ENCODE measurements around the gene PES1. TPM values are rescaled to one million over a fixed set of nuclear protein-coding genes. Genes with fewer than 3 reads are reported as not detected.
"Not testable (repeated sequence)": the region's sequence is repeated elsewhere in the genome, so short reads cannot be mapped to it uniquely, and the experiment has no call there.

The PES1 gene
- total and polyA plus RNA-seq, 8 donors, result 22.8 to 94.5 (median 47.1) TPM

- DNase-seq, result no peak
- no peaks in the 10 kb centered on the region for H3K4me1 ChIP-seq
- no peak overlapping the region for H3K4me3 ChIP-seq
- WGBS, 5 donors, result 0 to 88% (median 45%) methylated on average over 1 of the region's 1 CpG
- peaks cover 4 to 29% (median 23%) of the 10 kb centered on the region in 4 donors for H3K36me3 ChIP-seq
- no peak overlapping the region for H3K27ac ChIP-seq
- H3K9me3 ChIP-seq, result no peaks in the 10 kb centered on the region
- no peaks in the 10 kb centered on the region for H3K27me3 ChIP-seq
- no peak for TF ChIP-seq CTCF (IDR thresholded peaks at IDR 0.05)
- TF ChIP-seq POLR2A (IDR thresholded peaks at IDR 0.05), result no peak
- TF ChIP-seq EP300 (IDR thresholded peaks at IDR 0.05), result no peak
- TF ChIP-seq POLR2AphosphoS5 (IDR thresholded peaks at IDR 0.05), result no peak
- intact Hi-C loops (cut with DNase I; ENCODE audit: low total_unique reads), result no loop called here
These were observed 39.0 kb downstream of the PES1 start for GRCh38 chr22:30552719-30553118.

GRCh38 chr22:30551813-30552212 lies 39.9 kb downstream of the PES1 start:
- H3K9me3 ChIP-seq; intact Hi-C loops (cut with DNase I; ENCODE audit: low total_unique reads); DNase-seq; H3K27ac ChIP-seq; H3K4me1 ChIP-seq; H3K4me3 ChIP-seq; H3K27me3 ChIP-seq: not testable (repeated sequence)
- peaks cover 4 to 26% (median 23%) of the 10 kb centered on the region in 4 donors for H3K36me3 ChIP-seq
- 90 to 95% (median 93%) methylated on average over 3 of the region's 3 CpGs for WGBS, 5 donors

GRCh38 chr22:30547188-30547587 lies 44.5 kb downstream of the PES1 start:
- 81 to 90% (median 89%) methylated on average over 4 of the region's 4 CpGs for WGBS, 5 donors
- no peak overlapping the region for H3K4me3 ChIP-seq
- peaks cover 0 to 30% (median 17%) of the 10 kb centered on the region in 3 donors for H3K27me3 ChIP-seq
- H3K9me3 ChIP-seq, result no peaks in the 10 kb centered on the region
- H3K4me1 ChIP-seq, result peaks cover 5 to 9% (median 9%) of the 10 kb centered on the region in 4 donors
- no peak overlapping the region for H3K27ac ChIP-seq
- intact Hi-C loops (cut with DNase I; ENCODE audit: low total_unique reads), result no loop called here
- no peak for DNase-seq
- H3K36me3 ChIP-seq, result no peaks in the 10 kb centered on the region
- TF ChIP-seq POLR2AphosphoS5 (IDR thresholded peaks at IDR 0.05) (no peak), EP300 (IDR thresholded peaks at IDR 0.05) (no peak), POLR2A (IDR thresholded peaks at IDR 0.05) (no peak), CTCF (IDR thresholded peaks at IDR 0.05) (no peak)

GRCh38 chr22:30546616-30547015 lies 45.1 kb downstream of the PES1 start, which contains the start of gene SEC14L6:
TSS of gene SEC14L6 (minus strand) at chr22:30546741. CDS start at chr22:30546682, 59 bp downstream.
- Histone ChIP-seq H3K36me3 (no peaks in the 10 kb centered on the region), H3K4me3 (no peak within 1 kb of the TSS), H3K4me1 (peaks cover 11 to 15% (median 14%) of the 10 kb centered on the region in 4 donors), H3K27ac (no peak within 1 kb of the TSS), H3K27me3 (peaks cover 0 to 36% (median 23%) of the 10 kb centered on the region in 3 donors), H3K9me3 (no peaks in the 10 kb centered on the region)
- intact Hi-C loops (cut with DNase I; ENCODE audit: low total_unique reads), result no loop called here
- no peak for DNase-seq
- WGBS, 5 donors, result 88 to 97% (median 94%) methylated on average over 6 to 7 of the region's 7 CpGs
- TF ChIP-seq POLR2AphosphoS5 (IDR thresholded peaks at IDR 0.05), result no peak
- no peak for TF ChIP-seq EP300 (IDR thresholded peaks at IDR 0.05)
- TF ChIP-seq POLR2A (IDR thresholded peaks at IDR 0.05), result no peak
- TF ChIP-seq CTCF (IDR thresholded peaks at IDR 0.05), result no peak

DNA sequence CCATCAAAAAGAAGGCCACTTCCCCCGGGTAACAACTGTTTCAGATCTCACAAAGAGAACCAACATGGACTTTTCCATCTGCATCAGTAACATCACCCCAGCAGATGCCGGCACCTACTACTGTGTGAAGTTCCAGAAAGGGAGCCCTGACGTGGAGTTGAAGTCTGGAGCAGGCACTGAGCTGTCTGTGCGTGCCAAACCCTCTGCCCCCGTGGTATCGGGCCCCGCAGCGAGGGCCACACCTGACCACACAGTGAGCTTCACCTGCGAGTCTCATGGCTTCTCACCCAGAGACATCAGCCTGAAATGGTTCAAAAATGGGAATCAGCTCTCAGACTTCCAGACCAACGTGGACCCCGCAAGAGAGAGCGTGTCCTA lies 48.9 kb downstream of the PES1 start:
- WGBS, 5 donors, result 79 to 81% (median 81%) methylated on average over 12 of the region's 12 CpGs; no CpG with 5 or more reads in 1 of the 5 donors
- H3K36me3 ChIP-seq, result no peaks in the 10 kb centered on the region
- DNase-seq, result no peak
- H3K4me1 ChIP-seq, result peaks cover 11 to 19% (median 15%) of the 10 kb centered on the region in 4 donors
- H3K27ac ChIP-seq, result peak overlapping the region in 1 of 5 donors; percentile 54
- H3K4me3 ChIP-seq, result peak overlapping the region; percentile 45 to 57 (median 48)
- no peaks in the 10 kb centered on the region for H3K9me3 ChIP-seq
- intact Hi-C loops (cut with DNase I; ENCODE audit: low total_unique reads), result no loop called here
- TF ChIP-seq POLR2A (IDR thresholded peaks at IDR 0.05), result no peak
- no peak for TF ChIP-seq CTCF (IDR thresholded peaks at IDR 0.05)
- no peak for TF ChIP-seq EP300 (IDR thresholded peaks at IDR 0.05)
- no peak for TF ChIP-seq POLR2AphosphoS5 (IDR thresholded peaks at IDR 0.05)
- H3K27me3 ChIP-seq, result peaks cover 0 to 40% (median 23%) of the 10 kb centered on the region in 3 donors
